Liver (tissue), 3 donors: ENCODE results near the gene TMEM191C.

Experiments used
- EGR1 ChIP-seq, 2 donors: IDR thresholded peaks; 2 replicates each; pipeline ENCODE4 v1.6.1; 2016 to 2018; ENCODE audit warnings: antibody characterized with exemption in 2 of 2, low read depth in 2 of 2
- JUND ChIP-seq, 2 donors: IDR thresholded peaks; 2 replicates each; pipeline ENCODE4 v1.6.1; 2016; ENCODE audit warnings: antibody characterized with exemption in 2 of 2
- RAD21 ChIP-seq, 2 donors: IDR thresholded peaks; 2 replicates each; pipeline ENCODE4 v1.6.1; 2016; ENCODE audit warnings: antibody characterized with exemption in 2 of 2, mild to moderate bottlenecking in 2 of 2
- SP1 ChIP-seq: IDR thresholded peaks from 2 replicates; pipeline ENCODE4 v1.6.1; 2018; ENCODE audit warnings: antibody characterized with exemption, mild to moderate bottlenecking
- TAF1 ChIP-seq: conservative IDR thresholded peaks from 2 replicates; pipeline ENCODE4 v1.6.1; 2016; ENCODE audit warnings: antibody characterized with exemption, mild to moderate bottlenecking
- TF ChIP-seq, protein P1 (sequence below): fragments of 150-350 bp; IDR thresholded peaks from 2 replicates; pipeline ENCODE4 v1.5.1; 2017; ENCODE audit warnings: improper control_type of control experiment, low read depth, low read length; ENCODE audit not compliant: missing input control
- TF ChIP-seq, protein P2 (sequence below): IDR thresholded peaks from 2 replicates; pipeline ENCODE4 v1.6.1; 2016; ENCODE audit warnings: antibody characterized with exemption, mild to moderate bottlenecking
- TF ChIP-seq, protein P3 (sequence below): IDR thresholded peaks from 2 replicates; pipeline ENCODE4 v1.6.1; 2016; ENCODE audit warnings: antibody characterized with exemption
- donor health status: healthy.
- donor health status: healthy.

DNA sequence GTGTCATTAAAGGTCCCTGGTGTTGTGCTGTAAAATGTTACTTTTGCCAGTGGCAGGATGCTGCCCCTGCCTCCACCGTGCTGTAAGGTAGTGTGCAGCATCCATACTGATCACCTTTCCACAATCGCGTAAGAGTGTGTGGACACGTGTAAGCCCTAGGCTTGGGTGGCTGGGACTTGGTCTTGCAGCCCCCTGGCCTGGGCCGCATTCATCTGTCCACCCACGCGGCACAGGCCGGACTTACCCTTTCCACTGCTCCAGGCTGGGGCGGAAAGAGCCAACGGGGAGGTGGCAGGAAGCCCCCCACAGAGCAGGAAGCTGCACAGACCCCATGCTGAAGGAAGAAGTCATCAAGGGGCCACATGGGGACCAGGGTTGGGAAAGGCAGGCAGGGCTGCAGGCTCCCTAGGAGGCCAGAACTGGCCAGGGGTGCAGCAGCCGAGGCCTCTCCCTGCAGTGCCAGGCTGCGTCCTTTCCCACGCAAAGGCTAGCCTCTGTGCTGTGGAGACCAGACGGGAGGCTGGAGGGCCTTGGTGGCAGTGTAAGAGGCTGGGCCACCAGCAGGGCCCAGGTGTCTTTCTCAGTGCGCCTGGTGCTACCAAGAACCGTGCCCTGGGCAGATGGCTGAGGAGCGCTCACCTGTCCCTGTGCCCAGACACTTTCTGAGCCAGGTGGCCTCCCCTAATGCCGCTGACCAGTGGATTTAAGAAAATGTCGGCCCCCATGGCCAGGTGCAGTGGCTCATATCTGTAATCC is 11.7 kb upstream of the TMEM191C start:
- TF ChIP-seq TAF1 = no peak
- no peak for TF ChIP-seq JUND (IDR thresholded peaks at IDR 0.05)
- TF ChIP-seq RAD21 (IDR thresholded peaks at IDR 0.05) = no peak
- TF ChIP-seq, protein P1, sequence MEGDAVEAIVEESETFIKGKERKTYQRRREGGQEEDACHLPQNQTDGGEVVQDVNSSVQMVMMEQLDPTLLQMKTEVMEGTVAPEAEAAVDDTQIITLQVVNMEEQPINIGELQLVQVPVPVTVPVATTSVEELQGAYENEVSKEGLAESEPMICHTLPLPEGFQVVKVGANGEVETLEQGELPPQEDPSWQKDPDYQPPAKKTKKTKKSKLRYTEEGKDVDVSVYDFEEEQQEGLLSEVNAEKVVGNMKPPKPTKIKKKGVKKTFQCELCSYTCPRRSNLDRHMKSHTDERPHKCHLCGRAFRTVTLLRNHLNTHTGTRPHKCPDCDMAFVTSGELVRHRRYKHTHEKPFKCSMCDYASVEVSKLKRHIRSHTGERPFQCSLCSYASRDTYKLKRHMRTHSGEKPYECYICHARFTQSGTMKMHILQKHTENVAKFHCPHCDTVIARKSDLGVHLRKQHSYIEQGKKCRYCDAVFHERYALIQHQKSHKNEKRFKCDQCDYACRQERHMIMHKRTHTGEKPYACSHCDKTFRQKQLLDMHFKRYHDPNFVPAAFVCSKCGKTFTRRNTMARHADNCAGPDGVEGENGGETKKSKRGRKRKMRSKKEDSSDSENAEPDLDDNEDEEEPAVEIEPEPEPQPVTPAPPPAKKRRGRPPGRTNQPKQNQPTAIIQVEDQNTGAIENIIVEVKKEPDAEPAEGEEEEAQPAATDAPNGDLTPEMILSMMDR = no peak
- TF ChIP-seq, protein P2, sequence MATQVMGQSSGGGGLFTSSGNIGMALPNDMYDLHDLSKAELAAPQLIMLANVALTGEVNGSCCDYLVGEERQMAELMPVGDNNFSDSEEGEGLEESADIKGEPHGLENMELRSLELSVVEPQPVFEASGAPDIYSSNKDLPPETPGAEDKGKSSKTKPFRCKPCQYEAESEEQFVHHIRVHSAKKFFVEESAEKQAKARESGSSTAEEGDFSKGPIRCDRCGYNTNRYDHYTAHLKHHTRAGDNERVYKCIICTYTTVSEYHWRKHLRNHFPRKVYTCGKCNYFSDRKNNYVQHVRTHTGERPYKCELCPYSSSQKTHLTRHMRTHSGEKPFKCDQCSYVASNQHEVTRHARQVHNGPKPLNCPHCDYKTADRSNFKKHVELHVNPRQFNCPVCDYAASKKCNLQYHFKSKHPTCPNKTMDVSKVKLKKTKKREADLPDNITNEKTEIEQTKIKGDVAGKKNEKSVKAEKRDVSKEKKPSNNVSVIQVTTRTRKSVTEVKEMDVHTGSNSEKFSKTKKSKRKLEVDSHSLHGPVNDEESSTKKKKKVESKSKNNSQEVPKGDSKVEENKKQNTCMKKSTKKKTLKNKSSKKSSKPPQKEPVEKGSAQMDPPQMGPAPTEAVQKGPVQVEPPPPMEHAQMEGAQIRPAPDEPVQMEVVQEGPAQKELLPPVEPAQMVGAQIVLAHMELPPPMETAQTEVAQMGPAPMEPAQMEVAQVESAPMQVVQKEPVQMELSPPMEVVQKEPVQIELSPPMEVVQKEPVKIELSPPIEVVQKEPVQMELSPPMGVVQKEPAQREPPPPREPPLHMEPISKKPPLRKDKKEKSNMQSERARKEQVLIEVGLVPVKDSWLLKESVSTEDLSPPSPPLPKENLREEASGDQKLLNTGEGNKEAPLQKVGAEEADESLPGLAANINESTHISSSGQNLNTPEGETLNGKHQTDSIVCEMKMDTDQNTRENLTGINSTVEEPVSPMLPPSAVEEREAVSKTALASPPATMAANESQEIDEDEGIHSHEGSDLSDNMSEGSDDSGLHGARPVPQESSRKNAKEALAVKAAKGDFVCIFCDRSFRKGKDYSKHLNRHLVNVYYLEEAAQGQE = no peak
- no peak for TF ChIP-seq EGR1 (IDR thresholded peaks at IDR 0.05; ENCODE audit: low read depth in 2 of 2)
- TF ChIP-seq, protein P3, sequence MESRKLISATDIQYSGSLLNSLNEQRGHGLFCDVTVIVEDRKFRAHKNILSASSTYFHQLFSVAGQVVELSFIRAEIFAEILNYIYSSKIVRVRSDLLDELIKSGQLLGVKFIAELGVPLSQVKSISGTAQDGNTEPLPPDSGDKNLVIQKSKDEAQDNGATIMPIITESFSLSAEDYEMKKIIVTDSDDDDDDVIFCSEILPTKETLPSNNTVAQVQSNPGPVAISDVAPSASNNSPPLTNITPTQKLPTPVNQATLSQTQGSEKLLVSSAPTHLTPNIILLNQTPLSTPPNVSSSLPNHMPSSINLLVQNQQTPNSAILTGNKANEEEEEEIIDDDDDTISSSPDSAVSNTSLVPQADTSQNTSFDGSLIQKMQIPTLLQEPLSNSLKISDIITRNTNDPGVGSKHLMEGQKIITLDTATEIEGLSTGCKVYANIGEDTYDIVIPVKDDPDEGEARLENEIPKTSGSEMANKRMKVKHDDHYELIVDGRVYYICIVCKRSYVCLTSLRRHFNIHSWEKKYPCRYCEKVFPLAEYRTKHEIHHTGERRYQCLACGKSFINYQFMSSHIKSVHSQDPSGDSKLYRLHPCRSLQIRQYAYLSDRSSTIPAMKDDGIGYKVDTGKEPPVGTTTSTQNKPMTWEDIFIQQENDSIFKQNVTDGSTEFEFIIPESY = no peak
- no peak for TF ChIP-seq SP1
